ENCODE measurements around the gene EHMT1.

- no peak for TF ChIP-seq CTCF (IDR thresholded peaks at IDR 0.05; ENCODE audit: low read length)
- no peak for TF ChIP-seq EZH2phosphoT487 (IDR thresholded peaks at IDR 0.05; ENCODE audit: low read length)
Measured at GRCh38 chr9:137798142-137798541, 179.3 kb downstream of the EHMT1 start.

Data from MM.1S (cell line).